Endothelial cell of umbilical vein (primary cell): ENCODE results near the gene MROH8. TPM values are rescaled to one million over a fixed set of nuclear protein-coding genes. Genes with fewer than 3 reads are reported as not detected.

Experiments
- BruUV-seq: library from RNA; stranded (reverse); fragments of 400-500 nt; replicated peaks from 2 replicates; lab custom pipeline; 2021; lab: Mats Ljungman, UMichigan
- CTCF ChIA-PET: fragments of 300-600, 350-600 bp; sonication (Branson Sonifier 250); formaldehyde crosslinking; loops from one replicate; lab custom pipeline; 2021; ENCODE audit warnings: antibody characterized with exemption, inconsistent platforms; lab: Charles Lee
- POLR2A ChIA-PET: fragments of 300-600, 350-600 bp; sonication (Branson Sonifier 250); formaldehyde crosslinking; loops from one replicate; lab custom pipeline; 2021; ENCODE audit warnings: antibody characterized with exemption, inconsistent platforms; lab: Charles Lee
- DNase-seq: peaks from one replicate; pipeline ENCODE4 v3.0.0-alpha.2; 2011; ENCODE audit warnings: low read depth, low spot score
- FAIRE-seq: peaks from 2 replicates; lab custom pipeline; 2011; peaks lifted over from hg19 to GRCh38; lab: Jason Lieb, UNC
- H2AFZ ChIP-seq: 2 replicates; pipeline ENCODE4 v1.6.0; 2012; ENCODE audit warnings: low read depth, low read length, control low read depth, inconsistent platforms
- H3K27ac ChIP-seq: 2 replicates; pipeline ENCODE4 v1.5.1; 2011; ENCODE audit warnings: low read depth, mild to moderate bottlenecking, control low read depth, low read length, moderate library complexity; ENCODE audit not compliant: insufficient read depth
- H3K27me3 ChIP-seq, 2 experiments: 2 replicates each; pipeline versions ENCODE4 v1.6.0 to v1.6.1; 2011; ENCODE audit warnings: low read length in 2 of 2, mixed read lengths in 1 of 2; ENCODE audit not compliant: control insufficient read depth in 2 of 2, insufficient read depth in 2 of 2
- H3K36me3 ChIP-seq, 2 experiments: 2 replicates in 1 of 2; 3 replicates in 1 of 2; pipeline ENCODE4 v1.5.1; 2011; ENCODE audit warnings: low read length in 2 of 2, mild to moderate bottlenecking in 1 of 2, moderate library complexity in 1 of 2; ENCODE audit not compliant: control insufficient read depth in 2 of 2, insufficient read depth in 2 of 2; ENCODE audit errors: extremely low read depth in 1 of 2
- H3K4me1 ChIP-seq: 3 replicates; pipeline ENCODE4 v1.5.1; 2011; ENCODE audit warnings: mild to moderate bottlenecking, low read length; ENCODE audit not compliant: control insufficient read depth, insufficient read depth; ENCODE audit errors: extremely low read depth
- H3K4me2 ChIP-seq: 2 replicates; pipeline ENCODE4 v1.6.1; 2011; ENCODE audit warnings: low read length, control low read depth, mixed read lengths; ENCODE audit not compliant: insufficient read depth
- H3K4me3 ChIP-seq, 3 experiments: fragments of 200-600 bp in 1 of 3; sonication (generic), shearing (Covaris generic) in 1 of 3; replicated peaks in 1 of 3; 2 replicates each; pipeline ENCODE4 v1.5.1; 2011 to 2016; ENCODE audit warnings: control low read depth in 3 of 3, low read length in 3 of 3, mild to moderate bottlenecking in 2 of 3, inconsistent platforms in 1 of 3, low read depth in 1 of 3, moderate library complexity in 1 of 3; ENCODE audit not compliant: insufficient read depth in 1 of 3
- H3K79me2 ChIP-seq: 2 replicates; pipeline ENCODE4 v1.6.0; 2012; ENCODE audit warnings: low read length, inconsistent platforms; ENCODE audit not compliant: control insufficient read depth, insufficient read depth
- H3K9ac ChIP-seq: replicated peaks from 2 replicates; pipeline ENCODE3; 2011; ENCODE audit warnings: low read length, control low read depth; ENCODE audit not compliant: insufficient read depth; ENCODE audit errors: extremely low read depth
- H3K9me1 ChIP-seq: replicated peaks from 3 replicates; pipeline ENCODE4 v1.6.0; 2011; ENCODE audit warnings: mild to moderate bottlenecking, low read length; ENCODE audit not compliant: control insufficient read depth, insufficient read depth; ENCODE audit errors: extremely low read depth
- H3K9me3 ChIP-seq: replicated peaks from 2 replicates; pipeline ENCODE4 v1.5.1; 2012; ENCODE audit warnings: low read length, inconsistent platforms; ENCODE audit not compliant: control insufficient read depth, insufficient read depth
- H4K20me1 ChIP-seq: replicated peaks from 2 replicates; pipeline ENCODE3; 2011; ENCODE audit warnings: mild to moderate bottlenecking, low read length; ENCODE audit not compliant: control insufficient read depth, insufficient read depth; ENCODE audit errors: extremely low read depth
- CTCF ChIP-seq, 2 donors: IDR thresholded peaks; 1 replicate in 1 of 2; 2 replicates in 1 of 2; pipeline ENCODE4 v1.5.1; 2011; ENCODE audit warnings: low read length in 2 of 2, mild to moderate bottlenecking in 2 of 2, moderate library complexity in 2 of 2, control low read depth in 1 of 2, inconsistent platforms in 1 of 2, low read depth in 1 of 2; ENCODE audit not compliant: insufficient read depth in 1 of 2; ENCODE audit errors: extremely low read depth in 1 of 2
- EZH2 ChIP-seq: IDR thresholded peaks from 2 replicates; pipeline ENCODE4 v1.6.1; 2012; ENCODE audit warnings: borderline replicate concordance, low read depth, mild to moderate bottlenecking, moderate library complexity, low read length, inconsistent platforms; ENCODE audit not compliant: severe bottlenecking
- FOS ChIP-seq: IDR thresholded peaks from 2 replicates; pipeline ENCODE4 v1.6.1; 2011; ENCODE audit warnings: mild to moderate bottlenecking, low read length, moderate library complexity, borderline replicate concordance; ENCODE audit not compliant: insufficient read depth
- GATA2 ChIP-seq: IDR thresholded peaks from 2 replicates; pipeline ENCODE4 v1.7.0; 2011; ENCODE audit warnings: low read depth, mild to moderate bottlenecking, moderate library complexity, mixed read lengths, low read length; ENCODE audit not compliant: insufficient read length, insufficient read depth
- JUN ChIP-seq: IDR thresholded peaks from 2 replicates; pipeline ENCODE4 v1.6.1; 2011; ENCODE audit warnings: borderline replicate concordance, low read depth; ENCODE audit not compliant: insufficient read length, insufficient read depth
- MAX ChIP-seq: IDR thresholded peaks from 2 replicates; pipeline ENCODE4 v1.6.1; 2011; ENCODE audit not compliant: insufficient read depth, insufficient read length
- MYC ChIP-seq: IDR thresholded peaks from one replicate; pipeline ENCODE4 v1.6.1; 2011; ENCODE audit warnings: mild to moderate bottlenecking, low read depth, low read length
- POLR2A ChIP-seq: IDR thresholded peaks from 2 replicates; pipeline ENCODE4 v1.6.1; 2012; ENCODE audit warnings: low read depth, mild to moderate bottlenecking, control low read depth, low read length
- POLR2AphosphoS5 ChIP-seq: IDR thresholded peaks from 2 replicates; pipeline ENCODE4 v1.6.1; 2012; ENCODE audit warnings: low read depth, mild to moderate bottlenecking, control low read depth, low read length, moderate library complexity; ENCODE audit not compliant: insufficient read depth
- dilution Hi-C: fragments of 300-500 bp; cut with MboI; formaldehyde crosslinking; loops from one replicate; pipeline ENCODE4 v1.15.0; 2019; ENCODE audit warnings: low sequenced_read_pairs; ENCODE audit not compliant: extremely low pct_ligation_motif_present
- intact Hi-C: fragments of 100-400 bp; cut with micrococcal nuclease; formaldehyde crosslinking; loops from one replicate; pipeline ENCODE4 v1.10.0; 2022
- polyA plus RNA-seq, 4 experiments: library from polyadenylated mRNA; depleted of rRNA in 3 of 4; stranded (reverse) in 3 of 4; unstranded in 1 of 4; fragments of >200 nt; gene quantifications; 2 replicates each; pipeline versions ENCODE4 v1.2.1 to v1.2.3, GENCODE V29; 2011 to 2012; ENCODE audit warnings: missing spikeins in 1 of 4
- total RNA-seq: library from RNA; stranded (reverse); gene quantifications from 2 replicates; pipeline ENCODE4 v1.2.3, GENCODE V29; 2021

The MROH8 gene
- total and polyA plus RNA-seq, 2 donors (not counting 3 experiments of a cell fraction or from before 2014, with no cell fraction given) = 1.3 to 1.5 TPM

GRCh38 chr20:37161830-37162549 is 17.4 kb downstream of the MROH8 start:
- POLR2A ChIA-PET = no interaction called here
- no peak overlapping the region for H2AFZ ChIP-seq
- H3K4me1 ChIP-seq = no peaks in the 10 kb centered on the region
- dilution Hi-C loops (no loop called here), intact Hi-C loops (no loop called here)
- no peaks in the 10 kb centered on the region for H4K20me1 ChIP-seq
- CTCF ChIA-PET = no interaction called here
- no peaks in the 10 kb centered on the region for H3K36me3 ChIP-seq
- H3K9me1 ChIP-seq = no peaks in the 10 kb centered on the region
- no peak for TF ChIP-seq EZH2
- TF ChIP-seq FOS = no peak
- TF ChIP-seq JUN = no peak
- no peak for TF ChIP-seq CTCF (IDR thresholded peaks at IDR 0.05; ENCODE audit: extremely low read depth in 1 of 2, insufficient read depth in 1 of 2, low read depth in 1 of 2, low read length in 2 of 2)
- TF ChIP-seq POLR2A = no peak
- no peak for TF ChIP-seq MAX
- no peak for TF ChIP-seq GATA2
- TF ChIP-seq MYC = no peak
- TF ChIP-seq POLR2AphosphoS5 = no peak
- no peak overlapping the region for H3K9ac ChIP-seq
- no peaks in the 10 kb centered on the region for H3K79me2 ChIP-seq
- H3K9me3 ChIP-seq = no peaks in the 10 kb centered on the region
- no peak for DNase-seq
- FAIRE-seq = no peak
- no TSS peak for BruUV-seq
- H3K27me3 ChIP-seq = peaks cover 0 to 2% of the 10 kb centered on the region in 2 experiments
- H3K4me3 ChIP-seq = no peak overlapping the region
- H3K4me2 ChIP-seq = no peak overlapping the region
- H3K27ac ChIP-seq = no peak overlapping the region
